ENCODE data around the gene CD4.
"Not testable (repeated sequence)": the region's sequence is repeated elsewhere in the genome, so short reads cannot be mapped to it uniquely, and the experiment has no call there.

CD4 gene

GRCh38 chr12:6788972-6789924 lies at the start of gene CD4:
Gene CD4 (plus strand): TSS chr12:6789528. CDS start chr12:6800139, 10,611 bp downstream.
- DNase-seq: no peak

GRCh38 chr12:6742080-6742479 lies 47.2 kb upstream of the CD4 start:
- not testable (repeated sequence) for DNase-seq

- no peak for DNase-seq
Observed at GRCh38 chr12:6742834-6743233, 46.5 kb upstream of the CD4 start.

GRCh38 chr12:6743300-6743699 lies 46.0 kb upstream of the CD4 start:
- not testable (repeated sequence) for DNase-seq

GRCh38 chr12:6745741-6746525 lies 43.4 kb upstream of the CD4 start:
- DNase-seq: no peak

- no peak for DNase-seq
Observed at GRCh38 chr12:6747216-6747615, 42.1 kb upstream of the CD4 start.

GRCh38 chr12:6748761-6749160 lies 40.6 kb upstream of the CD4 start:
- no peak for DNase-seq

GRCh38 chr12:6750506-6750905 lies 38.8 kb upstream of the CD4 start:
- DNase-seq: no peak

- DNase-seq: no peak
Observed at GRCh38 chr12:6751767-6752166, 37.6 kb upstream of the CD4 start.

- DNase-seq: no peak
Observed at GRCh38 chr12:6752167-6752920, 37.0 kb upstream of the CD4 start.

- peak; percentile 90 for DNase-seq
Observed at GRCh38 chr12:6752921-6753771, 36.2 kb upstream of the CD4 start, which contains the start of gene MLF2. Gene MLF2 (minus strand): TSS chr12:6753141. CDS start chr12:6752334, 807 bp downstream.

GRCh38 chr12:6753772-6754356 lies 35.5 kb upstream of the CD4 start:
- no peak for DNase-seq

GRCh38 chr12:6754411-6754810 lies 34.9 kb upstream of the CD4 start:
- no peak for DNase-seq

- no peak for DNase-seq
Observed at GRCh38 chr12:6757028-6757690, 32.2 kb upstream of the CD4 start.

GRCh38 chr12:6758506-6759095 lies 30.7 kb upstream of the CD4 start:
- no peak for DNase-seq

GRCh38 chr12:6759741-6760140 lies 29.6 kb upstream of the CD4 start:
- DNase-seq: no peak

- no peak for DNase-seq
Observed at GRCh38 chr12:6763380-6763779, 25.9 kb upstream of the CD4 start.

GRCh38 chr12:6764011-6764828 lies 25.1 kb upstream of the CD4 start:
- peak; percentile 94 for DNase-seq

- no peak for DNase-seq
Observed at GRCh38 chr12:6765048-6765633, 24.2 kb upstream of the CD4 start.

All from DMS 273 treated with DMSO at 0.1 percent for 48 hours (cell line).